GM23248 (cell line): ENCODE results near the gene DRD4.

Source experiments
- EZH2 ChIP-seq: fragments of 200-600 bp; sonication (generic); IDR thresholded peaks from 2 replicates; pipeline ENCODE4 v1.6.1; 2018; ENCODE audit warnings: antibody characterized with exemption, mild to moderate bottlenecking; ENCODE audit not compliant: insufficient read depth, poor library complexity, severe bottlenecking
- EZH2phosphoT487 ChIP-seq: fragments of 200-600 bp; sonication (generic); IDR thresholded peaks from 2 replicates; pipeline ENCODE4 v1.6.1; 2018; ENCODE audit warnings: antibody characterized with exemption, moderate library complexity, mild to moderate bottlenecking, low read depth; ENCODE audit not compliant: insufficient read depth

GRCh38 chr11:657691-658126 is 20.6 kb downstream of the DRD4 start:
- TF ChIP-seq EZH2 = no peak
- TF ChIP-seq EZH2phosphoT487 = no peak
